ENCODE measurements around the gene SND1. TPM values are rescaled to one million over a fixed set of nuclear protein-coding genes. Genes with fewer than 3 reads are reported as not detected.

Gene SND1
- total and polyA plus RNA-seq, 12 donors = 58.9 to 266 (median 132) TPM

GRCh38 chr7:128030654-128031611, 378.9 kb downstream of the SND1 start, which contains the start of gene LRRC4:
Gene LRRC4, minus strand, starts transcription at chr7:128031437. Its CDS starts 797 bp downstream, at chr7:128030640.
- intact Hi-C loops (cut with DNase I) = loop anchor here (10.0 kb wide), 2 partner anchors 104 to 316 kb away; no protein-coding TSS in a partner anchor
- peak in 2 of 6 experiments; percentile 20 to 26 for TF ChIP-seq CTCF (IDR thresholded peaks at IDR 0.05)
- TF ChIP-seq POLR2A (IDR thresholded peaks at IDR 0.05) = no peak
- Histone ChIP-seq H3K9me3 (replicated peaks in 1 of 3) (no peaks in the 10 kb centered on the region), H3K4me1 (replicated peaks in 1 of 2) (peaks cover 15 to 57% of the 10 kb centered on the region in 2 donors), H3K36me3 (replicated peaks in 1 of 2) (no peaks in the 10 kb centered on the region), H3K27ac (peak within 1 kb of the TSS in 3 of 5 donors; percentile 72 to 79 (median 76)), H3K4me3 (peak within 1 kb of the TSS in 2 of 4 donors; percentile 59 to 72), H3K27me3 (no peaks in the 10 kb centered on the region)
- DNase-seq = peak; percentile 53 to 76 (median 66)
- WGBS, 4 donors = 14 to 75% (median 22%) methylated on average over 12 to 87 of the region's 87 CpGs

GRCh38 chr7:128031901-128032604, 380.1 kb downstream of the SND1 start:
- Histone ChIP-seq H3K4me1 (replicated peaks in 1 of 2) (peaks cover 9 to 46% of the 10 kb centered on the region in 2 donors), H3K36me3 (replicated peaks in 1 of 2) (no peaks in the 10 kb centered on the region), H3K4me3 (peak overlapping the region in 2 of 4 donors; percentile 59 to 72), H3K27me3 (no peaks in the 10 kb centered on the region), H3K27ac (peak overlapping the region in 3 of 5 donors; percentile 72 to 79 (median 76)), H3K9me3 (replicated peaks in 1 of 3) (no peaks in the 10 kb centered on the region)
- intact Hi-C loops (cut with DNase I) = loop anchor here (10.0 kb wide), 2 partner anchors 103 to 317 kb away; no protein-coding TSS in a partner anchor
- 0 to 1% (median 1%) methylated on average over 24 to 87 of the region's 87 CpGs for WGBS, 4 donors
- TF ChIP-seq CTCF (IDR thresholded peaks at IDR 0.05) (peak in 4 of 6 experiments; percentile 16 to 52 (median 28)), POLR2A (IDR thresholded peaks at IDR 0.05) (peak; percentile 71 to 91)
- peak; percentile 73 to 84 (median 81) for DNase-seq

- intact Hi-C loops (cut with DNase I) = loop anchor here (10.0 kb wide), 2 partner anchors 102 to 318 kb away; no protein-coding TSS in a partner anchor
- H3K36me3 ChIP-seq (replicated peaks in 1 of 2) = no peaks in the 10 kb centered on the region
- H3K9me3 ChIP-seq (replicated peaks in 1 of 3) = no peaks in the 10 kb centered on the region
- TF ChIP-seq POLR2A (IDR thresholded peaks at IDR 0.05) (no peak), CTCF (IDR thresholded peaks at IDR 0.05) (no peak)
- no peaks in the 10 kb centered on the region for H3K27me3 ChIP-seq
- H3K27ac ChIP-seq = peak overlapping the region in 3 of 5 donors; percentile 72 to 79 (median 76)
- H3K4me1 ChIP-seq (replicated peaks in 1 of 2) = peaks cover 9 to 40% of the 10 kb centered on the region in 2 donors
- 25 to 66% (median 43%) methylated on average over 2 to 41 of the region's 41 CpGs for WGBS, 4 donors
- DNase-seq = peak in 5 of 7 donors; percentile 38 to 52 (median 48)
- H3K4me3 ChIP-seq = peak overlapping the region in 2 of 4 donors; percentile 59 to 72
These were observed 380.7 kb downstream of the SND1 start for GRCh38 chr7:128032605-128033235.
